ENCODE results near the gene FOXP1.

GRCh38 chr3:71348001-71348632 is 235.4 kb downstream of the FOXP1 start:
- no peak for TF ChIP-seq CTCF (IDR thresholded peaks at IDR 0.05)
- TF ChIP-seq POLR2A (IDR thresholded peaks at IDR 0.05), result no peak
